Stimulated activated naive CD4-positive, alpha-beta T cell treated with Interleukin-2 at 50 U/mL for 16 hours (primary cell): ENCODE results near the gene CLCN3.
A peak's percentile ranks its signal among the peaks of the same experiment; 100 is the strongest.
"Not testable (repeated sequence)": the region's sequence is repeated elsewhere in the genome, so short reads cannot be mapped to it uniquely, and the experiment has no call there.

Experiments used
- DNase-seq: peaks from one replicate; lab custom pipeline; 2025; lab: John Stamatoyannopoulos, UW

CLCN3 gene

DNA sequence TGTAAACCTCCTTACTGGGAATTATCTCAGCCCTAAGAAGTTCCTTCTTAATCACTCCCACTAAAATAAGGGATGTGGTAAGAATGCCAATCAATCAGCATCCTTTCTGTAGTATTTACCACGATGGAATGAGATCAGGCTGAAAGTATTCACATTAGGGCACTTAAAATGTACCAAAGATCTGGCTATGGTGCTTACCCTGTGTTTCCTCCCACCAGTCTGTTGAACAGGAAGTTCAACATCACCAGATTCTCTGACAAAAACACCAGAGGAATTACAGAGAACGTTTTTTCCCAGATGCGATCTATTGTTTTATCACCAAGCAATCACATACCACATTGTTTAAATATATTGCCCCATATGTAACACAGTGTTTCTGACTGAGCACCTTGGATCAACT, 2.1 kb upstream of the CLCN3 start:
- no peak for DNase-seq

DNA sequence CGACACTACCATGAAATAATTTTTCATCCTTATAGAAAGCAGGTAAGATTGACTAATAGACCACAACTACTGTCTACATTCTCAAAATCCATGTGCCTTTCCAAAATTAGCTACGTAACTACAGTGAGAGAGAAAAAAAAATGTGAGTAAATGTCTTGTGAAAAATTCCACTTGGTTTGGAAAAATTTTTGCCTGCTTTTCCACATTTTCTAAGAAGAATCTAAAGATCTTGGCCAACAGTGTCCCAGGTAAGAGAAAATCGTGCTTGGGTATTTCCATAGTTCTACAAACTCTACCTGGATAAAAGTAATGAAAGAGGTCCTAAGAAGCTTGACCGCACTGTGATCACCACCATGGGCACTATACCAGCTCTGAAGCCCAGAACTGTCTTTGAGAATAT, 1.4 kb upstream of the CLCN3 start:
- DNase-seq, result no peak

DNA sequence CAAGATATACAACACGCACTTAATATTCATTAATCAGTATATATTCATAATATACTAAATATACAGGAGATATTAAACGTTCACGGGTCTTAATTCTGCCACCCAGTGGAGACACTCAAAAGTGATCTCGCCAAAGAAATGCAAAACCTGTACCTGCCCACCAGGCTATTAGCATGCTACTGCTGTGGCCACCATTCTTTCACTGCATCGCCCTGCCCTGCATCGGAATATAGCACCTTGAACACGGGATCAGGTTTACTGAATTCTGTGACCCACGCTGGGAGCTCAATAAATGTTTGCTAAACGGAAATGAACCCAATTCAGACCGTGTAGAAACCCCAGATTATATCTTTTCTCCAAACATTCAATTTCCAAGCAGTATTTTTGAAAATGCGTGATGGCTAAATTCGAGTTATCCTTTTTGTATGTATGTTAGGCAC, 840 bp upstream of the CLCN3 start:
- DNase-seq, result peak; percentile 30

DNA sequence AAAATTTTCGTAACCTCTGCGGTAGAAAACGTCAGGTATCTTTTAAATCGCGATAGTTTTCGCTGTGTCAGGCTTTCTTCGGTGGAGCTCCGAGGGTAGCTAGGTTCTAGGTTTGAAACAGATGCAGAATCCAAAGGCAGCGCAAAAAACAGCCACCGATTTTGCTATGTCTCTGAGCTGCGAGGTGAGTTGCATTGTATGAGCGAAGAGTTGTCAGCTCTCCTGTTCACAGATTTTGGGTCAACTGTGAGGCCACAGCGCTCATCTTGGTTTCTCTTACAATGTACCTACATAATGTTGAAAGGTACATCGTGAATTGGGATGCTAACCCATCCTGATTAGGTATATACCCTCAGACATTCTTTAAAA, 486 bp downstream of the CLCN3 start:
- DNase-seq, result peak; percentile 14

DNA sequence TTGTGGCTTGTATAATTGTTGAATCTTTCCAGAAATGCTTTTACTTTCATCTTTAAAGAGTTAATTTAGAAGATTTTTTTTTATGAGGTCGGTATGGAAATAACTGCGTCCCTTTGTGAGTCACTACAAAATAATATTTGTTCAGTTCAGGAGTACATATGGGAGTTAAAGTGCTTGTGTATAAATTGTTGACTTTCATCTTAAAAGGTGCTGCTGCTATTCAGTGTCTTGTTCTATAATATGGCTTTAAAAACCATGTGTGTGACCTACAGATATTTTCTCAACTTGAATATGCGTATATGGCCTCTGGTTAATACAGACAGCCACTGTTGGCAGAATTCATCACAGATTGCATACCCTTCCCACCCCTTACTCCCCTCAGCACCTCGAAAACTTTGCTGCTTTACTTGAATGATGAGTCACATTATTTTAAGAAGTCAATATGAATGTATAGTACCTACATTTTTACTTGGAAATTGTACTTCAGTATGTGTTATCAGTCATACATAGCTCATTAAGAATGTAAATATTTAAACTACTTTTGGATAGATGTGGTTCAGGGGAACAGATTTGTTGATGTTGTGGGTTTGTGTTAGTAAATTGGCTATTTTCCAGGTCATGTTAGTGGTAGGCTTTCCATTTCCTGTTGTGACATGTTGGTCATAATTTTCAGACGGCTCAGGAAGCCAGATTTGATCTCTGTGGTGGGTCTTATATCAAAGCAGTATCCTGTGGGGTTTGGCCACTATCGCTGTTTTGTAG, 1.5 kb downstream of the CLCN3 start:
- DNase-seq, result peak; percentile 20

DNA sequence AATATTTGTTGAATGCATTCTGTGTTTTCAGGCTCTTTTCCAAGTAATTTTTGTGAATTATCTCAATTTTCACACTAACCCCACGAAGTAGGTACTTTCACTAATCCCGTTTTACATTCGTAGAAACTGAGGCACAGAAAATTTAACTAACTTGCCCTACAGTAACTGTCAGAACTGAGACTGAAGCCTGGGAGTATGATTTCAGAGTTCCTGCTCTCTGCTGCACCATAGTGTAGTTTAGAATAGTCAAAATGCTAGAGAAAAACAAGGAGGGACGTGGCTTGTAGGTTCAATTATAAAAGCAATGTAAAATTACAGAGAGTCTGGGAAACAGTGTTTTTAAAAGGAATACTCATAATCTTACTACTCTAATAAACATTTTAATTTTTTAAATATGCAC, 2.2 kb downstream of the CLCN3 start:
- DNase-seq, result no peak

DNA sequence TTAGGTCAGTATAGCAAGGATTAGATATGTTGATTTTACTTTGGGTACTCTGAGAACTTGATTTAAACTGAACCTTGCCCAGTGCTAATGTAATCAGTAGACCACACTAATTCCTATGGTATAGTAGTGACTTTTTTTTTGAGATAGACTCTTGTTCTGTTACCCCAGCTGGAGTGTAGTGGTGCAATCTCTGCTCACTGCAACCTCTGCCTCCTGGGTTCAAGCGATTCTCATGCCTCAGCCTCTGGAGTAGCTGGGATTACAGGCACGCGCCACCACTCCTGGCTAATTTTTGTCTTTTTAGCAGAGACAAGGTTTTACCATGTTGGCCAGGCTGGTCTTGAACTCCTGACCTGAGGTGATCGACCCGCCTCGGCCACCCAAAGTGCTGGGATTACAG, 3.6 kb downstream of the CLCN3 start:
- DNase-seq, result not testable (repeated sequence)

DNA sequence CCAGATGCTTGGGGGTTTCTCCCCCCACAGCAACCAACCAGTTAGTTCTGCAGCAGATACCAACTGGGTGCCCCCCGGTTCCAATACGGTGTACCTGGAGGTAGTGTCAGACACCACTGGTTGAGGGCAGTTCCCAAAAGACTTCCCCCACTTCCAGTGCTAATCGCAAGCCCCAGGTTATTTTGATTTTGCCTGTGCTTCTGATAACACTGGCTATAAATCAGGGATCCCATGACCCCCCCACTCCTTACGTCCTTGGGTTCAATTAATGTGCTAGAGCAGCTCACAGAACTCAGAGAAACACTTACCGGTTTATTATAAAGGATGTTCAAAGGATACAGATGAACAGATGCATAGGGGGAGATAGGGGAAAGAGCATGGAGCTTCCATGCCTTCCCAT, 5.5 kb downstream of the CLCN3 start:
- no peak for DNase-seq

DNA sequence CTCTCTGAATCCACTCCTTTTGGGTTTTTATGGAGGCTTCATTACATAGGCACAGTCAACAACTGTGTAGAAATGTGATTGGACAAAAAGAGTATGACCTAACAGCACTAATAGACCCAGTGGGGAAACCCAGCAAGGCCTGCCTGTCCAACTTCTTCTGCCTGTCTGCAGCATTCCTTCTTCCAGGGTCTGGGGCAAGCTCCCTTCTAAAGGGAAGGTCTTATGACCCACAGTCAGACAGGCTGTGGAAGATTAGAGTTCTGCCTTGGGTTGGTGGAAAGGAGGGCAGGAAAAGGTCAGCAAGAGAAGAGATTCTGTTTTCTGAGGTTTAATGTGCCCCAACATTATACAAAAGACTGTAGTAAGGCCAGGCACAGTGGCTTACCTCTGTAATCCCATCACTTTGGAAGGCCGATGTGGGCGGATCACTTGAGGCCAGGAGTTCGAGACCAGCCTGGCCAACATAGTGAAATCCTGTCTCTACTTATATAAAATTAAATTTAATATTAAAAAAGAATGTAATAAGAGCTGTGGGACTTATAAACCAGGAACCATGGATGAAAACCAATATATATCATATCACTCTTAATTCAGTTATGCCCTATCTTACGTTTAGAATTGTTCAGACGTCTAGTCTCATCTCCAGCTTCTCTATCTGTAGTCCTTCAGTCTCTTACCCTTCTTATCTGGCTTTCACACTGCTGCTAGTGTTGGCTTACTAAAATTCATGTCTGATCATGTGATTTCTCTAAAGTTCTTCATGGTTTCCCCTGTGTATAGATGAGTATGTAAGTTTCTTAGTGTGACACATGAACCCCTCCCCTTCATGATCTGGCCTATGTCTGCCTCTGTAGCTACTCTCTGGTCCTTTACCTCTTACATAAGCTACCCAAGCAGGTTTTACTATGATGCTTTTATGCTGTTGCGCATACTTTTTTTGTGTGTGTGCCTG, 6.2 kb downstream of the CLCN3 start:
- peak; percentile 1 for DNase-seq

DNA sequence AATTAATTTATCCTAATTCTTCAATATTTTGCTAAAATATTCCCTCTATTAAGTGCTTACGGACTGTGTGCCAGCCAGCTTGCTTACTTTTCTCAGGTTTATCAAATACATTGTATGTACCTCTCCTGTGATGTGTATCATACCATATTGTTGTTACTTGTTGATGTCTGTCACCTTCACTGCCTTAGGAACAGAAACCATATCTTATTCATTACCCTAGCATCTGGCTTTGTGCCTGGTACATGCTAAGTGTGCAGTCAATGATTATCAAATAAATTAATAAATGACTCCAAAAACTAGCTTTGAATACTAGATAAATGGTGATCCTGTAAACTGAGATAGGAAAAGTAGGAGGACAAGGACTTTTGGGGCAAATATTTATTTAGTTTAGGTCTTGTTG, 6.9 kb downstream of the CLCN3 start:
- DNase-seq, result no peak

DNA sequence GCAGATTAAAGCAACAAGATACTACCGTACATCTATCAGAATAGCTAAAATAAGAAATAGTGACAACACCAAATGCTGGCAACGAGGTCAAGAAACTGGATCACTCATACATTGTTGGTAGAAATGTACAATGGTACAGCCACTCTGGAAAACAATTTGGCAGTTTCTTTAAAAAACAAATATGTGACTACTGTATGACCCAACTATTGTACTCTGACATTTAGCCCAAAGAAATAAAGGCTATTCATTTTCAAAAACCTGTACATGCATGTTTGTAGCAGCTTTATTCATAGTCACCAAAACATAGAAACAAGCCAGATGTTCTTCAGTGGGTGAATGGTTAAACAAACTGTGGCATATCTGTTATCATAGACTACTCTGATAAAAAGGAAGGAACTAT, 8.2 kb downstream of the CLCN3 start:
- no peak for DNase-seq

DNA sequence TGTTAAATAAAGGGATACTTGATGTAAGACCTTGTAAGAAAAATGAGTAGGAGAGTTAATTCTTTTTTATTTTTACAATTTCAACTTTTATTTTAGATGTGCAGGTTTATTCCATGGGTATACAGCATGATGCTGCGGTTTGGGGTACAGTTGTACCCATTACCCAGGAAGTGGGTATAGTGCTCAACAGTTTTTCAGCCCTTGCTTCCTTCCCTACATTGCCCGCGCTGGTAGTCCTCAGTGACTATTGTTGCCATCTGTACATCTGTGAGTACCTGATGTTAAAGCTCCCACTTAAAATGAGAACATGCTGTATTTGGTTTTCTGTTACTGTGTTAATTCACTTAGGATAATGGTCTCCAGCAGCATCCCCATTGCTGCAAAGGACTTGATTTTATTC, 9.7 kb downstream of the CLCN3 start:
- DNase-seq, result no peak

DNA sequence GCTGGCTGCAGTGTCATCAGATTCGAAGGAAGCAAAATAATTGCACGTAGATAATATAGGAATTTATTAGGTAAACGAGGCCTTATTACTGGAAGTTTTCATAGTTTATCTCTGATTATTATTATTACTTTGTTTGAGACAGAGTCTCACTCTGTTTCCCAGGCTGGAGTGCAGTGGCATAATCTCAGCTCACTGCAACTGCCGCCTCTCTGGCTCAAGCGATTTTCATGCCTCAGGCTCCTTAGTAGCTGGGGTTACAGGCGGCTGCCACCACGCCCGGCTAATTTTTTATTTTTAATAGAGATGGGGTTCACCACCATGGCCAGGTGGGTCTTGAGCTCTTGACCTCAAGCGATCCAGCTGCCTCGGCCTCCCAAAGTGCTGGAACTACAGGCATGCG, 12.5 kb downstream of the CLCN3 start:
- no peak for DNase-seq

DNA sequence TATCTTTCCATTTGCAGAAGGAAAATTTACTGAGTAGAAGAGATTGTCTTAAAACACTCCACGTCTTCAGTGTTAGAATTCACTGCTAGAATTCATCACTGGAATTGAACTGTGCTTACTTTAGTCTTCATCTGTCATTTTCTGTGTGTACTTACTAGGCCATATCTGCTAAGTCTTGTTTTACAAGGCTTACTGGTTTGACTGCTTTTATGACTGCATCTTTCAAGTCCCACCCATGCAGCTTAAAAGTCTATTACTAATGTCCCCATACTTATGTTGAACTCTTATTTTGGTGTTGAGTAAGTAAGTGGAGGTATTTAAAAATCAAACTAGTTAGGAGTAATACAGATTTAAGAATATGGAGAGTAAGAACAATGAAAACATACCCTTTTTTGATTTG, 14.6 kb downstream of the CLCN3 start:
- DNase-seq, result no peak

DNA sequence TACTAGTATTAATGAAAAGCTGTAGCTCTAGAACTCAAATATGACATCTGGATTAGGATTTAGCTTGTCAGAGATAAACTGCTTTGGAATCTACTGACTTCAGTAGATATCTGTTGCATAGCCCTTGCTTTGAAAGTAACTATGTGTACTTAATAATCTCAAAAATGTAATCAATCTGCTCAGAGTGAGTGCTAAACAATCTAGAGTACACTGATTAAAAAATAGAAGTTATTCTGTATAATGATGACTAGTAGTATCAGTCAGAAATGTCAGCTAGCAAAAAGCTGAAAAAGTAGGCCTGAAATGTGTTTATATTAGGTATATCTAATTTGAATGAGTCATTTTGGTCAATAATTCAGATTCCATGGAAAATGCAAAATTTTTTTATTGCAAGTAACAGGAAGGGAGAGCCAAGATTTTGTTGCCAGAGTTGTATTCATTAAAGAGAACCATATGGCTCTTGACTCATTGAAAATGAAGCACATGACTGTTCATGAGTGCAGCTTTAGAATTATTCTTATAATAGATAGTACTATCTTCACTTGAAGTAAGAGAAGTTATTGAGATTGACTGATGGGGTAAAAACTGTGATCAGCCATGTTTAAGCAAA, 20.0 kb downstream of the CLCN3 start:
- no peak for DNase-seq

DNA sequence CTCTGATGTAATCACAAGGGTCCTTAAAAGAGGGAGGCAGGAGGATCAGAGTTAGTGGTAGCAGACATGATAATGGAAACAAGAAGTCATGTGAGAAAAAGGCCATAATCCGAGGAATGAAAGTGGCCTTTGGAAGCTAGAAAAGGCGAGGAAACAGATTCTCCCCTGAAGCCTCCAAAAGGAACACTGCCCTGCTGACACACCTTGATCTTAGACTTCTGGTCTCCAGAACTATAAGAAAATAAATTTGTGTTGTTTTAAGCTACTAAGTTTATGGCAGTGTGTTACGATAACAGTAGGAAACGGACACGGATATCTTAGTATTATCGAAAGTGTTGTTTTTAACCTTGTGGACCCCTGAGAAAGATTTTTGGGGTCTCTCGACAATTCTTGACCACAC, 24.4 kb downstream of the CLCN3 start:
- no peak for DNase-seq

DNA sequence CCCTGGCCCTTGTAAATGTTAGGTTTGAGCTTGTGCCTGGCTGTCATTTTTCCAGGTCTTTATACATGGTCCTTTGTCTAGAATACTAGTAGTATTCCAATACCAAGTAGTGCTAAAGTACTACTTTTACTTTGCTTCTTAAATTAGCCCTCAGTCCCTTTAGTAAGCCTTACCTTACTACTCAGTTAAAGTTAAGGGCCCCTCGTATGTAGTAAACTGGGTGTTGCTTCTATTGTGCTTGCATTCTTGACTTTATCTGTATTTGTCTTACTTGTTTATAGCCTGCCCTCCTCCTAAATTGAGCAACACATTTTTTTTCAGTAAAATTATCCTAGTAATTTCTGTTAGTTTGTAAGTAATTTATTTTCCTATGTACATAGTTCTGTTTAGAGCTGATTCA, 25.2 kb downstream of the CLCN3 start:
- no peak for DNase-seq

DNA sequence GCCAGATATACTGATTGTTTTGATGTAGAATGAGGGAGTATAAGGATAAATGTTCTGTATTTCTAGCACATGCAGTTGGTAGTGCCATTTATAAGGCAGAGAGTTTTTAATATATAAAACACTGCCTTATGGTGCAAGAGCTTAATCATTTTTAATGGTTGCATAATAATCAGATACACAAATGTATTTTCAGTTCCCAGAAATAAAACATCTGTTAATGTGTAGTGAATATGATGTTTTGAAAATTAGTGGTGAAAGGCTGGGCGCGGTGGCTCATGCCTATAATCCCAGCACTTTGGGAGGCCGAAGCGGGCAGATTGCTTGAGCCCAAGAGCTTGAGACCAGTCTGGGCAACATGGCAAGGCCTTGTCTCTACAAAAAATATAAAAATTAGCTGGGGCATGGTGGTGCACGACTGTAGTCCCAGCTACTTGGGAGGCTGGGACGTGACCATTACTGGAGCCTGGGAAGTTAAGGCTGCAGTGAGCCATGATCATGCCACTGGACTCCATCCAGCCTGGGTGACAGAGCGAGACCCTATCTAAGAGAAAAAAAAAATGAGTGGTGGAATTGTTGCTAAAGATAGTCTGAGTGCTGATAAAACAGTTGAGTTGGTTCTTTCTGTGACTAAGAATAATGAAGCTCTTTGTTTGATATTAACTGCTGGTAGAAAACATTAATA, 29.3 kb downstream of the CLCN3 start:
- DNase-seq, result no peak

DNA sequence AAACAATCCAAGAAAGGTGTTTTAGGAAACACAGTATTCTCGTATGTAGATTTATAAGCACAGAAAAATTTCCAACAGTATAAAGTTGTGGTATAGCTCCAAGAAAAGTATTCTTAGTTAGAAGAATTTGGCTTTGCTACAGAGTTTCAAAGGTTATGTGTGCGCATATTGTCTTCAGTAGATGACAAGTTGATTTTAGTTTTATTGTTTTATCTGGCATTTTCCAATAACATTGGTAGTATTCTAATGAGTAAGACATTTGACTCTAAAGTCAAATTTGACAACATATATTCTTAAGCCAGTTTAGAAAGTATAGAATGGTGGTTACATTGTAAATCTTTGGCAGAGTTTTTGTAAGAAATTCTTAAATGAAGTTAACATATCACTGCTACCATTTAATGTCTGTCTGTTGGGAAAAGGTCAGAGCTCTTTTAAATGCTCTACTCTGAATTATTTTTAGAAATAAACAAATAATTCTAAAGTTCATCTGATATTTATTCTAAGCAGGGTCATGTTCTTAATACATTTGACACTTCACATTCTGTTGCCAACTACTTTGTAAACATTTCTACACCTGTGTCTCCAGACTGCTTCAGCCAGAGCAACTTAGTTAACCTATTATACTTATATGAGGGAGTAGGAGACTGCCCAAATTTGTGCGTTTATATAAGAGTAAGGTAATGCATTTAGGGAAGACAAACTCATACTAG, 30.0 kb downstream of the CLCN3 start:
- DNase-seq, result no peak

DNA sequence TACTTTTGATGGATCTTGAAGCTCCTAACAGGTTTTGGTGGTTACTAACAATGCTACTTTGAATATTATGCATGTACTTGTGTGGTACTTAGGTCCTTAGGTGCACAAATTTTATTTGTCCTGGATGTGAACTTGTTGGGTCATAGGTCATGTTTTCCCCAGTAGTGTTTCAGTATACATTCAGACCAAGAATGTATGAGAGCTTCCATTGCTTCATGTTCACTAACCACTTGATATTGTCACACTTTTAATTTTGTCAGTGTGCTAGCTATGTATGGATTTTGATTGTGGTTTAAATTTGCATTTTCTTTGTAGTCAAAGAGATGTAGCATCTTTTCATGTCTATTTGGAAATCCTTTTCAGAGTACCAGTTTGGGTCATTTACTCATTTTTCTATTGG, 32.2 kb downstream of the CLCN3 start:
- no peak for DNase-seq

DNA sequence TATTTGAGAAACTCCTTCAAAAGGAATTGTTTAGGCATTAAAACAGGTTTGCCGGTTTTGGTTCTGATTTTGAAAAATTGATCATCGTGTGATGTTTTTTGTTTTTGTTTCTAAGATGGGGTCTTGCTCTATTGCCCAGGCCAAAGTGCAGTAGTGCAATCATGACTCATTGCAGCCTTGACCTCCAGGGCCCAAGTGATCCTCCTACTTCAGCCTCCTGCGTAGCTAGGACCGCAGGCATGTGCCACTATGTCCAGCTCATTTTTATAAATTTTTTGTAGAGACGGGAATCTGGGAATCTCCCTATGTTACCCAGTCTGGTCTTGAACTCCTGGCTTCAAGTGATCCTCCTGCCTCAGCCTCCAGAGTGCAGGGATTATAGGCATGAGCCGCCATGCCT, 35.0 kb downstream of the CLCN3 start:
- no peak for DNase-seq
